GM11168 (cell line): Measurements from ENCODE around the gene BACH1.
"Not testable (repeated sequence)": the region's sequence is repeated elsewhere in the genome, so short reads cannot be mapped to it uniquely, and the experiment has no call there.

Source experiments
- in situ Hi-C: fragments of 300-500 bp; cut with MboI; formaldehyde crosslinking; loops from one replicate; pipeline ENCODE4 v1.12.0; 2022; ENCODE audit warnings: low sequenced_read_pairs; ENCODE audit not compliant: unreplicated experiment

The BACH1 gene

DNA sequence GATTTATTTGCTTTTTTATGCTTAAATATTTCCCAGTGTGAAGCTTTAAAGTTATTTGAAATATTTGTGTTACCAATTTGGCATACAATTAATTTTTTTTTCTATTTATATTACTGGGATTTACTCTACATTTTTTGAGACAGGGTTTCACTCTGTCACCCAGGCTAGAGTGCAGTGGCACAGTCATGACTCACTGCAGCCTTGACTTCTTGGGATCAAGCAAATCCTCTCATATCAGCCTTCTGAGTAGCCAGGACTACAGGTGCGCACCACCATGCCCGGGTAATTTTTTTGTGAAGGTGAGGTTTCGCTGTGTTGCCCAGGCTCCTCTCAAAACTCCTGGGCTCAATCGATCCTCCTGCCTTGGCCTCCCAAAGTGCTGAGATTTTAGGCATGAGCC lies 39.5 kb downstream of the BACH1 start:
- in situ Hi-C loops = no loop called here

DNA sequence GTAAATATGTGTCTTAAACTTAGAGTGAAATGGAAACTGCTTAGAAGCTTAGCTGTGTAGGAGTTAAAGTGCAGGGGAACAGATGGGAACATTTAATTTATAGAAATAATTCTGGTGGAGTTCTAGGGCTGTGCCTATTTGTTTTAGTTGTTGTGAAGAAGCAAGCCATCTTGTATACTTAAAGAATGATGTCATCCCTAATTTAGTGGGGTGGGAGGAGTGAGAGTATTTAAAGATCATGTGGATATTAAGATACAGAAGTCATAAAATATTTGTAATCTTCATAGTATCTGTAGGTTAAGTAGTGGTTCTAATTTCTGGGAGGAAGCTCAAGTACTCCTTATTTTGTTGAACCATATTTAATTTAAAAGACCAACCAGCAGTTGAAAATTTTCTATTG lies 41.5 kb downstream of the BACH1 start:
- in situ Hi-C loops = no loop called here

DNA sequence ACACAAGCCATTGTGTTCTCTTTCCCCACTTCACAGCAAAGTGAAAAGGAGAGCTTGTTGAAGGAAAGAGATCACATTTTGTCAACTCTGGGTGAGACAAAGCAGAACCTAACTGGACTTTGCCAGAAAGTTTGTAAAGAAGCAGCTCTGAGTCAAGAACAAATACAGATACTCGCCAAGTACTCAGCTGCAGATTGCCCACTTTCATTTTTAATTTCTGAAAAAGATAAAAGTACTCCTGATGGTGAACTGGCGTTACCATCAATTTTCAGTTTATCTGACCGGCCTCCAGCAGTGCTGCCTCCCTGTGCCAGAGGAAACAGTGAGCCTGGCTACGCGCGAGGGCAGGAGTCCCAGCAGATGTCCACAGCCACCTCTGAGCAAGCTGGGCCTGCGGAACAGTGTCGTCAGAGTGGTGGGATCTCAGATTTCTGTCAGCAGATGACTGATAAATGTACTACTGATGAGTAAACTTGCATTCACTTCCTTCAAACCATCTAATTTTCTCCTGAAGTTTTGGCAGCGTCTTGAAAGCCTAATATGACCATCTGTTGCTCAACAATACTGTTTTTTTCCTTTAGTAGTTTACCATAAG lies 43.7 kb downstream of the BACH1 start:
- in situ Hi-C loops = no loop called here

DNA sequence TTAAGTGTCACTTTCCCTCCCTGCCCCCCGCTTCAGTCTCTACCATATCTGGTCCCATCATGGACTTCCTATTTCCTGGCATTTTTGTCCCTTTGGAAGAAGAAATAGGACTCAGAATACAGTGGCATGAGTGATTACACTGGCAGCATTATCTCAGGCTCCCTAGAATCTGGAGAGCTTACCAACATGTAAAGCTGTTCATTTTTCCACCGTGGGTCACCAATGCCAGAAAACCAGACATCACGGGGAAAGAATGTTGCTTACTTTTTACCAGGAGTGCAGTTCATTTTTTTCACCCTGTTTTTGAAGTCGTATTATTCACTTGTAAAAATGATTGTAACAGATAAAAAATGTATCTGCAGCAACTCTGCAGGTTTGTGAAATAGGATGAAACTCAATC lies 44.8 kb downstream of the BACH1 start:
- in situ Hi-C loops = no loop called here

- in situ Hi-C loops = no loop called here
Measured at GRCh38 chr21:29346281-29346680, 47.6 kb downstream of the BACH1 start.

- in situ Hi-C loops = no loop called here
Measured at GRCh38 chr21:29346771-29347170, 48.0 kb downstream of the BACH1 start.

DNA sequence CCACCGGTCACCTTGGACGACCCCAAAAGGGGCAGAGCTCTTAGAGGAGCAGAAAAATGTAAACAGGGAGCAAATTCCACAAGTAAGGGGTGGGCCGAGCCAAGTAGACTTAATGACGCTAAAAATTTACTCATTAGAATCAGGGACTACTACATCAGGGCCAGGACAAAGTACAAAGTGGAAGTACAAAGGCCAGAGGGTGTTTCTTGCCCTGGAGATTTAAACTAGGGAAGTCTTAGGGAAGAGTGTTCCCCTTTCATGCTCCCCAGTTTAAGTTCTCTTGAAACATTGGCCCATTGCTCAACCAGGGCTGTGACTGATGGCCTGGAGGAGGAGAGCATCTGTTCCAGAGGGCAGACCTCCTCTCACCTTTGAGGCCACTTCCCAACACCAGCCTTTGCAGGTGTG lies 48.6 kb downstream of the BACH1 start:
- in situ Hi-C loops = no loop called here

DNA sequence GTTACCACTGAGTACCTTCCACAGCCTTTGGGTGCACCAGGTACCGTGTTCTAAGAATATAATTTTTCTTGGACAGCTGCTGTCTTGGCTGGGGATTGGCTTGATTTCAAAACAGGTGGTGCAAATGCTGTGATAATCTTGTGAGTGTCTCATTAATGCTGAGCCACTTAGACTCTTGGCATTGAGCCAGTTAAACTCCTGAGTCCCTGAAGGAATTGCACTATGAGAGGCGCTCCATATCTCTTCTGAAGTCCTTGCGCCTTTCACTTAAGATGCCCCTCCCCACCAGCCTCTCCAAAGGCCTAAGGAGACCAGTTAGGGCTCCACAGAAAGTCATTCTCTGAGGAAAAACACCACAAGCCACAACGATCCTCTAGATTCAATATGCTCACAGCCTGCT lies 51.0 kb downstream of the BACH1 start:
- in situ Hi-C loops = no loop called here

DNA sequence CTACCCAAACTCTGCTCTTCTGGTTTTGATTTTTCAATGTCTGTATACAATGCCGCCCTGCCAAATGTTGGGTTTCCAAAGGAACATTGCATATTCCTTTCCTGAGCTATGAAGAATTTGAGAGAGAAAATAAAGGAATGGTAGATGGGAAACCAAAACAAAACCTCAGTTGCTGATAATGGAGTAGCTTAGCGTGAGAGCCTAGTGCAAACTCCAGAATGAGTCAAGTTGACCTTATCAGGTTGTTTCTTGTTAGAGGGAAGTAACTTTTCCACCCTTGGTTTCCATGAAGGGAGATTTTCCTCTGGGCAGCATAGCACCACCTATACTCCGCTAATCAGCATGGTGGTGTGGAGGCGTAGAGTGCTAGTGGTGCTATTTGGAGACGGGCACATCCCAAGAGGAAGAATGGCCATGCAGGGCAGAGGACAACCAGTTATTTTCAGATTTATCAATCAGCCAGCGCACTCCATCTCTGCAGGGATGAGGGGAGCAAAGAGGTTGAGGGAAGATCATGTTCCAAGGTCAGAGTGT lies 51.6 kb downstream of the BACH1 start:
- in situ Hi-C loops = no loop called here

DNA sequence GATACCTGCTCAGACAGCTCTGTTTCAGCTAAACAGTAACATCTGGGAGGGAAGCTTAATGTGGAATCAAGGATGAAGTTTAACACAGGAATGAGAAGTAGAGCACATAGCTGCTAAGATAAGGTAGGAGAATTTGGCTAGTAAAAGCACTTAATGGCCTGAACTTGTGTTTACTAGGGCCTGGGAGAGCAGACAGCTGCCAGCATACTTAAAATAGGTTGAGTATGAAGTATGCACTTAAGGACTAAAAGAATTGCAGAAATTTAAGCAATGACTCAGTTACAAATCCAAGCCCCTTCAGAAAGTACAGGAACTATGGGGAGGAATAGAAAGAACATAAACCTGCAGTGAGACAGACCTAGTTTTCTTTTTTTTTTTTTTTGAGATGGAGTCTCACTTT lies 53.0 kb downstream of the BACH1 start:
- in situ Hi-C loops = no loop called here

DNA sequence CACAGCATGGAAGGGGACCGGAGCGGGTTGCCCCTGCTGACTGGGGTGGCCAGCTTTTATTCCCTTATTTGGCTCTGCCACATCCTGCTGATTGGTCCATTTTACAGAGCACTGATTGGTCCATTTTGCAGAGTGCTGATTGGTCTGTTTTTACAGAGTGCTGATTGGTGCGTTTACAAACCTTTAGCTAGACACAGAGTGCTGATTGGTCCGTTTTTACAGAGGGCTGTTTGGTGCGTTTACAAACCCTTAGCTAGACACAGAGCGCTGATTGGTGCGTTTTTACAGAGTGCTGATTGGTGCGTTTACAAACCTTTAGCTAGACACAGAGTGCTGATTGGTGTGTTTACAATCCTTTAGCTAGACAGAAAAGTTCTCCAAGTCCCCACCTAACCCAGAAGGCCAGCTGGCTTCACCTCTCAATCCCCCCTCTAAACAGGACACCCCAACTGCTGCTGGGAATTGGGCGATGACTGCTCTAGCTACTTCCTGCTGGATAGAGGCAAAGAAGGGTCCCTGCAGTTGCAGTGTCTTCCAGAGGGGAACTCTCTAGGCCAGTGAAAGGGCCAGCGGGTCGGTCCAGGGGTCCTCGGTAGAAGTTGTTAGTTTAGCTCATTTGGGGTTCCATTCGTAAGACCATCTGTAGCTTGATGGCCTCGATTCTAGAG lies 56.5 kb downstream of the BACH1 start:
- in situ Hi-C loops = not testable (repeated sequence)

DNA sequence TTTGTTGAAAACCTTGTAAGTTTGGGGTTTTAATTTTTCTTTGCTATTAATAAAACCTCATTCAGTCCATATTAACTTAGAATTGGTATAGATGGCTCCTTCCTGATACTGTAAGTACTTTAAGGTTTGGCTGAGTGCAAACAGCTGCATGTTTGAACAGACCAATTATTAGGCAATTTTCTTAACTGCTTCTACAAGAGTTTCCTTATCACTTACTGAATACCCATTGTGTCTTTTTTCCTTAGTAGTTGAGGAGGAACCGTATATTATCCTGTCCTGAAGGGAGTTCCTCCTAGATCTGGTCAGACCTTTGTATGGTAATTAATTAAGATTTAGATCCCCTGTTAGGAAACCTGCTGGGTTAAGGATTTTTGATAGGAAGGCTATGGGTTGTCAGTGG lies 57.6 kb downstream of the BACH1 start:
- in situ Hi-C loops = not testable (repeated sequence)

DNA sequence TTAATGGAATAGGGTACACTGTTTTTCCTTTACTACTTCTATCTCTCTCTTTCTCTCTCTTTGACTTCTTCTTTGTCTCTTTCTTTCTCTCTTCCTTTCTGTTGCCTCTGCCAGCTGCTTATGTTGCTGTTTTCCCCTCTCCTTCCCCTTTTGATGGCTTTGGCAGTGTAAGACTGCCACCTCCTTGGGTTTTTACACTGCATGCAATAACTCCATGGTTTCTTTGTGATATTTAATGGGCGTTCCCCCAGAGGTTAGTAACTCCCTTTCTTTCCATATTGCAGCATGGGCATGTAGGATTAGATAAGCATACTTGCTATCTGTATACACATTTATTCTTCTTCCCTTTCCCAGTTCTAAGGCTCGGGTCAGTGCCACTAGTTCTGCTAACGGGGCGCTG lies 58.1 kb downstream of the BACH1 start:
- in situ Hi-C loops = not testable (repeated sequence)

DNA sequence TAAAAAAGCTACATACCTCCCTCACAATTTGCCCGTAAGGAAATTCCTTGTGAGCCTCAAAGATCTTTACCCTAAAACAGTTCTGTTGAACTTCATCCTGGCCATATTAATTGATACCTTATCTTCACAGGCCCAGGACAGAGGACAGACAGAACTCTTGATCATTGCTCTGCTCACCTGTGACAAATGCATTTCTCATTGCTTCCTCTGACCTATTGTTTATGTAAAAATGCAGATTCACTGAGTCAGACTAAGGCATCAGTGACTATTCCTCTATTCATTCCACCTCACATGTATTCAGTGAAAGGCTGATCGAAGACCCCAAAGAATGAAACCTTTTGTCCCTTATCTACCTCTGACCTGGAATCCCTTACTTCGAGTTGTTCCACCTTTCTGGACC lies 61.0 kb downstream of the BACH1 start:
- in situ Hi-C loops = no loop called here

GRCh38 chr21:29360799-29361765 lies 62.4 kb downstream of the BACH1 start:
- in situ Hi-C loops = no loop called here

- in situ Hi-C loops = no loop called here
Measured at GRCh38 chr21:29362758-29363157, 64.0 kb downstream of the BACH1 start.

DNA sequence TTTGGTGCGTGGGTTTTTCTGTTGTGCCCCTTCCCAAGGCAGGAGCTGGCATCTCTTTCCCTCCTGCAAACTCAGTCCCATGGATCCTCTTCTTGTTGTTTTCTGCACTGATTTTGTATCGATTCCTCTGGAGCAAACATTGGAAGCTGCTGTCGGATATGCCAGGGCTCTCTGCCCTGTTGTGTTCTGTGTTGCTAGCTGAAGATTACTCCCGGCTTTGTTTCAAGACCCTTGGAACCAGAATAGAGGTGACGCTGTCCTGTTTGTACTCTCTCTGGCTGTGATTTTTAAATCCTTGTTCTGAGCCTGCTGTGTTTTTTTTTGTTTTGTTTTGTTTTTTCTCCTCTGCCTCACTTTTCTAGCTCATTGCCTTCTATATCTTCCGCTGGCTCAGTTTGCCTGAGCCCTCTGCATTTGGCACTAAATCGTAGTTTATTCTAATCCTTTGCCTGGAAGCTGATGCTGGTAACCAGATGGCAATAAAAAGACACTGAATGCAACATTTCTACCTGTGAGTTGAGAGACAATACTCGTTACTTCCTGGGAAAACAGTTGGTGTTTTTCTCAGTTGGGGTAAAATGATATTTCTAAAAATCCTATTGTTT lies 67.0 kb downstream of the BACH1 start:
- in situ Hi-C loops = no loop called here

DNA sequence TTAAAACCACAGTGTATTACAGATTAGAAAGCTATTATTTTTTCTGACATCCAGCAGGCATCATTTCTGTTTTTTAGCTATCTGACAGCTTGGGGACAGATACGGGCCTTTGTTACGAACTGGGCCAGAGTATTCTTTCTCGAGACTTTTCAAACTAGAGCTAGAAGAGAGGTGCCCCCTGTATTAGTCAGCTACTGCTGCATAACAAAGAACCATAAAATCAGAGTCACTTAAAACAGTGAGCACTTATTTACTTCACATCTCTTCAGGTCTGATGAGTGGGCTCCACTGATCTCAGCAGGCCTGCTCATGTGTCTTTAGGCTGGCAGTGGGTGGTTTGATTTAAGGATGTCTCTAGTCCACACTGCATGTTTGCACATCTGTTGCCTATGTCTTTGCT lies 67.8 kb downstream of the BACH1 start:
- in situ Hi-C loops = no loop called here

DNA sequence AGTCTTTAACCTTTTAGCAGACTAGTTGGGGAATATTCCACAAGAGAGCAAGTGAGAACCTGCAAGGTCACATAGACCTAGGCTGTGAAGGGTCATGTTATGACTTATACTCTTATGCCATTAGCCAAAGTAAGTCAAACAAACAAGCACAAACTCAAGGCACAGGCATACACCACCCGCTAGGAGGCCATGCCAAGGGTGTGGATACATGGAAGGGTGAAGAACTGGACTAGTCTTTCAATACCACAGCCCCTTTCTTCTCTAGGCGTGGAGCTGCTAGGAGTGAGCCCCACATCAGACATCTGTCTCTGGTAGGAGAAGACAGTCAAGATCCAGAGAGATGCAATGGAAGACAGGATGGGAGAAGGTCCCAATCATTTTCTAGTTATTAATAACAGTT lies 68.6 kb downstream of the BACH1 start:
- in situ Hi-C loops = no loop called here

DNA sequence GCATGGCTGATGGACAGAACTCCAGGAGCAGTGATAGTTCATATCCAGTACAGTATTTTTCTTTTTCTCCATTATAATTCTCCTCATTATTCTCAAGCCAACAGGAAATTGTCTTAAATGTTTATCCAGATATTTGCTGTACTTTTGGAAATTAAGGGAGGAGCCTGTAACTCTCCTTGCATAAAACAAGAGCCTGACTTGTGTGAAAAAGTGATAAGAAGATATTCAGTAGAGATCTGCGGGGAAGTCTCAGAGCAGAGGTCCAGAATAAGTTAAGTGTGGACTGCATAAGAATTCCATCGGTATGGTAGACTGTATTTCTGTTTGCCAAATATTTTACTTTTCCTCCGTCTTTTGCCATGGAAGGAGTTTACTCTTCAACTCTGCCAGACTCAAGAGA lies 70.2 kb downstream of the BACH1 start:
- in situ Hi-C loops = no loop called here
